GM18502 (cell line): Measurements from ENCODE around the gene TFF3.

Experiments
- ATAC-seq: cut with Tn5 transposase; IDR thresholded peaks from one replicate; pipeline ENCODE4 v1.9.1; 2021; ENCODE audit warnings: mild to moderate bottlenecking; ENCODE audit not compliant: unreplicated experiment, poor library complexity

Gene TFF3, protein sequence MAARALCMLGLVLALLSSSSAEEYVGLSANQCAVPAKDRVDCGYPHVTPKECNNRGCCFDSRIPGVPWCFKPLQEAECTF

GRCh38 chr21:42315296-42315891 is at the start of gene TFF3:
Gene TFF3, minus strand, starts transcription at chr21:42315409. Its CDS starts 35 bp downstream, at chr21:42315374.
- ATAC-seq, result no peak

GRCh38 chr21:42364304-42364865 is 49.2 kb upstream of the TFF3 start:
- ATAC-seq, result no peak

- no peak for ATAC-seq
Observed at GRCh38 chr21:42363312-42363711, 48.1 kb upstream of the TFF3 start.

- no peak for ATAC-seq
Observed at GRCh38 chr21:42362700-42363099, 47.5 kb upstream of the TFF3 start.

GRCh38 chr21:42362198-42362597 is 47.0 kb upstream of the TFF3 start:
- no peak for ATAC-seq

DNA sequence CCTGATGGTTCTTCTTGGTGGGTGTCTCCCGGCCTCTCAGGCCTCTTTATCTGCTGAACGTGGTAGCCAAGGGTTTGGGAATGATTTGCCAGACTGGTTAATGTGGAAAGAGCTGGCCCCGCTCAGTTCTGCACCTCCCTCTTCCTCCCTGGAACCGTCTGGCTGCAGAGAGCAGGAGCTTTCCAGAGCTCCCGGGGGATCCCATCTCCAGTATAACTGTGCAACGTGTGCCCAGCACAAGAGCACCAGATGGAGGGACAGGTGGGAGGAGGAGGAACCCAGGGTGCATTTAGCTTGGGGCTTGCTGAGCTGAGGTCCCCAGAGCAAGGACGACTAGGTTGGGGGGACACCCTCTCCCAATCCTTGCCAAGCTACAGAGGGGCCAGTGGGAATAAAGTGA is 46.1 kb upstream of the TFF3 start:
- ATAC-seq, result no peak

DNA sequence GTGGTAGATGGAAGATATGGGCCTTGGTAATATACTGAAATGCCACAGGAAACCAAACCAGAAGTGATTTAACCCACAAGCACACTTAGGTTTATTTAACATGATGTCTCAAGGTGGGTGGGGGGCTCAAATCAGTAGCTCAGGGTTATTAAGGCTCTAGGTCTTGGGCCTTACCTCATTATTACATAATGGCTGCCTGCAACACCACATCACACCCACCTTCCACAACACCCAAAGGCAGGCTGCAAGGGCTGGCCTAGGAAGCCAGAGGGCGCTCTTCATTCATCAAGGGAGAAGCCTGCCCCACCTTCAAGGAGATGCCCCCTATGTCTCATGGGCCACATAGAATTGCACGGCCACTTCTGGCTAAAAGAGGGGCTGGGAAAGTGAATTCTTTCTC is 45.1 kb upstream of the TFF3 start:
- no peak for ATAC-seq

DNA sequence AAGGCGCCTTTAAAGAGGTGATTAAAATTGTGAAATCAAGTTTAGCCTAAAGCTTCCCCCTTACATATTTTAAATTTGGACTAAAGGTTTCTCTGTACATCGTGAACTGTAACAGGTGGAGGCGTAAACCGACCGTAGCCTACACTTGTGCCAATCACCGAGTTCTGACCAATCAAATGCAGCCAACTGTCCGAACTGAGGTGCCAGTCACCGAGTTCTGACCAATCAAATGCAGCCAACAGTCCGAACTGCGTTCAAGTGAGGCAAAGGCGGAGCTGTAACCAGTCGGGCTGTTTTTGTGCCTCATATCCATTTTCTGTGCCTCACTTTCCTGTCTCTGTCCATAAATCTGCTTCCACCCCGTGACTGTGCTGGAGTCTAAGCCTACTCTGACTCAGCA is 43.7 kb upstream of the TFF3 start:
- ATAC-seq, result no peak

- ATAC-seq, result no peak
Observed at GRCh38 chr21:42358261-42358660, 43.1 kb upstream of the TFF3 start.

- ATAC-seq, result no peak
Observed at GRCh38 chr21:42357307-42357706, 42.1 kb upstream of the TFF3 start.

DNA sequence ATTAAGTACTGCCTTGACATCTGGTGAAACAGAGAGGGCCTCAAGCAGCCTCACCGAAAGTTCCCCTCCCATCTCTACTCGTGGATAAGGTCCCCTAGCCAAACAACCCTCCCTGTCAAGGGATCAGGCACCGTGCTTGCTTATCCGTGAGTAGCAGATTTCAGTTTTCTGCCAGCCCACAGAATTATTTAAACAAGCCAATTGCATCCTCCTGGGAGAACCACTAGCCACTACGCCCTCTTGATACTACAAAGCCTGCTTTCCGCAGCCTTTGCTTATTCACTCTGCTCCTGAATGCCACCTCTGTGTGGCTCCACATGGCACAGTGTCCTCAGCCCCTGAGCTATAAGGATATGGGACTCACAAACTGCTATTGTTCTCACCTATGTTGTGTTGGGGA is 41.4 kb upstream of the TFF3 start:
- ATAC-seq, result no peak

GRCh38 chr21:42356046-42356445 is 40.8 kb upstream of the TFF3 start:
- no peak for ATAC-seq

DNA sequence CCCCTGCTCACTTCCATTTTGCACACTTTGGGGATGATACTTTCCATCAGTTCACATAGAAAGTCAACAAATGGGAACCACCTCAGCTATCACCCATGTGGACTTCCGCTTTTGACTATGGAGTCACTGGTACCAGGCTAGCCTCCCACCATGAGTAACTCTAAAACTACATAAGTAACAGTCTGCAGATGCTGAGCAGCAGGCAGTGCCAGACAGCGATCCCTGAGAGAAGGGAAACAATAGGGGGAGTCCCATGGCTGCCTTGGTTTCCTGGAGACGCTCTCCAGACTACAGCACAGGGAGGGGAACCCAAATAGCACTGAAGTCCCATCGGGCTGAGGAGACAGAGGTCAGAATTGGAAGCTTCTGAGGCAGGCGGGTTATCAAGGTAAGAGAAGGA is 38.4 kb upstream of the TFF3 start:
- no peak for ATAC-seq

DNA sequence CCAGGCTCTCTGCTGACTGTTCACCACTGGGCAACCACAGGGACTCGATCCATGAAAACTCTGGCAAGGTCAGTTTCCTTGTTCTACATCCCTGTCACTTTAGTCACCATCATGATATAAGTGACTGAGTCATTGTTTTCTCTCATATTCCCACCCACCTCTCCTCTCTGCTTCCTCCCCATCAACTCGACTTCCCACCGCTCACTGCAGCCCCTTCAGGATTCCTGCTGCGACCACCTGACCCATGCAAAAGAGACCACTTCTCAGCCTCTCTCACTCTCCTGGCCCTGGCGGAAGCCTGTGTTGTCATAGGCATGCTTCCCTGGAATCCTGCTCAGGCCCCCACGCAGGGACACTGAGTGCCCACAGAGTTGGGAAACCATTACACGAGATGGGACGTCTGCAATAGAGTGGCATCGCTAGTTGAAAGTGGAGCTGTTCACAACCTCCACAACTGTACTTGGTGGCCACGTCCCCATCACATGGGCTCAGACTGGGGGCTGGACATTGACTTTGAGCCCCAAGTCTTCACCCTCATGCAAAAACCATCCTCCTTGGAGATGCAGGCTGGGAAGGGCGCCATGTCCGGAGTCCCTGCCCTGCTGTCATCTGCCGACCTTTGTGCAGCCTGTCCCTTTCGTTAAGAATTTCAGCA is 37.4 kb upstream of the TFF3 start:
- ATAC-seq, result no peak

DNA sequence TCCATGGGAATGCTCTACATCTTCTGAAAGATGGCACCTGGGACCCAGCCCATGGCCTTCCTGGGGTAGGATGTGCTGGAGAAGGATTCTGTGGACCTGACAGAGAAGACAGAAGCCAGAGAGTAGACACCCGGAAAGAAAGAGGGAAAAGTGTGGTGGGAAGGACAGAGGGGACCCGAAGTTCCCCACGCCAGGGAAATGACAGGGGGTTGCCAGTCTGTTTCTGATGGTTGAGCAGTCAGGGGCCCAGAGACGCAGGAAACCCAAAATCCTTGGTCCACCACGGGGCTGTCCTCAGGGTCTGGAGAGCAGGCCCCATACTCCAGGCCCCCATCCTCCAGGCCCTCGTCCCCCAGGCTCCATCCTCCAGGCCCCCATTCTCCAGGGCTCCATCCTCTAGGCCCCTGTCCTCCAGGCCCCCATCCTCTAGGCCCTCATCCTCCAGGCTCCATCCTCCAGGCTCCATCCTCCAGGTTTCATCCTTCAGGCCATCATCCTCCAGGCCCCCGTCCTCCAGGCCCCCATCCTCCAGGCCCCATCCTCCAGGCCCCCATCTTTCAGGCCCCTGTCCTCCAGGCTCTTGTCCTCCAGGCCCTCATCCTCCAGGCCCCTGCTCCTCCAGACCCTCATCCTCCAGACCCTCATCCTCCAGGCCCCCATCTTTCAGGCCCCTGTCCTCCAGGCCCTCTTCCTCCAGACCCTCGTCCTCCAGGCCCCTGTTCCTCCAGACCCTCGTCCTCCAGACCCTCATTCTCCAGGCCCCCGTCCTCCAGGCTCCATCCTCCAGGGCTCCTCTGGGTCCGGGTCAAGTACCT is 36.6 kb upstream of the TFF3 start:
- no peak for ATAC-seq

DNA sequence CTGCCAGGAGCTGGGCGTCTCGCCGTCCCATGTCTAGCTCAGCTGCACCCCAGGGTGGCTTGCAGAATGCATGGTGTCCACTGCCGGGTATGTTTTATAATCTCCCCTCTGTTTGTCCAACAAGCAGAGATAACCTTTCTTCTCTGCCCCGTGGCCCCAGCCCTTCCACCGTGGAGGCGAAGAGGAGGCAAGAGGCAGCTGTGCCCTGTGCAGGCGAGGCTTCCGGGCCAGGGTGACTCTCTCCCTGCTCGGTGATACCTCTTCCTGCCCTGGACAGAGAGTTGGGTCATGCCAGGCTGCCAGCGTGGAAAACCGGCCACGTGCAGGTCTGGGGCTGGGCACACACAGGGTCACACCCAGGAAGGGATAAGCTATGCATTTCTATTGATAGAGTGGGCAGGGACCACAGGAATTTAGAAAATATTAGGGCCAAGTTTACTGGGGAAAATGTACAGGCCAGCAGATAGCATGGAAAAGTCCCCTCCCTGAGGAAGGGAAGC is 35.8 kb upstream of the TFF3 start, which contains the start of gene TFF2:
TSS of gene TFF2 (minus strand) at position 68 of the 500 bp plus-strand sequence. CDS start at position 31, 37 bp downstream.
- no peak for ATAC-seq

GRCh38 chr21:42350318-42350910 is 35.2 kb upstream of the TFF3 start:
- no peak for ATAC-seq

GRCh38 chr21:42349420-42350317 is 34.5 kb upstream of the TFF3 start:
- ATAC-seq, result no peak

- no peak for ATAC-seq
Observed at GRCh38 chr21:42348762-42349161, 33.6 kb upstream of the TFF3 start.
